Activated CD8-positive, alpha-beta T cell treated with anti-CD3 and anti-CD28 coated beads, Interleukin-2, amount 10 ng/mL, durations not matched to agents 7 days and 5 days (primary cell): Measurements from ENCODE around the gene NSF. TPM values are rescaled to one million over a fixed set of nuclear protein-coding genes. Genes with fewer than 3 reads are reported as not detected.
"Not testable (repeated sequence)": the region's sequence is repeated elsewhere in the genome, so short reads cannot be mapped to it uniquely, and the experiment has no call there.

Source experiments
- ATAC-seq: fragments of 150-1000 bp; cut with Tn5 transposase; one replicate; pipeline ENCODE4 v1.10.0; 2021; ENCODE audit warnings: moderate library complexity
- CTCF ChIA-PET: fragments of 350-600 bp; sonication (Branson Sonifier 250); formaldehyde crosslinking; loops from one replicate; lab custom pipeline; 2021; ENCODE audit warnings: antibody characterized with exemption; lab: Charles Lee
- POLR2A ChIA-PET: fragments of 350-600 bp; sonication (Branson Sonifier 250); formaldehyde crosslinking; loops from one replicate; lab custom pipeline; 2021; ENCODE audit warnings: antibody characterized with exemption; lab: Charles Lee
- DNase-seq: peaks from one replicate; pipeline ENCODE4 v3.0.0-alpha.2; 2020
- H3K27ac Mint-ChIP-seq: one replicate; pipeline ENCODE4 v1.8.0; 2021; ENCODE audit warnings: mild to moderate bottlenecking, mixed read lengths
- H3K27me3 Mint-ChIP-seq: one replicate; pipeline ENCODE4 v1.8.0; 2021; ENCODE audit warnings: low read depth, mixed read lengths
- H3K36me3 Mint-ChIP-seq: one replicate; pipeline ENCODE4 v1.8.0; 2021; ENCODE audit warnings: low read depth, mixed read lengths
- H3K4me1 Mint-ChIP-seq: one replicate; pipeline ENCODE4 v1.8.0; 2021; ENCODE audit warnings: low read depth, mixed read lengths
- H3K4me3 Mint-ChIP-seq: one replicate; pipeline ENCODE4 v1.8.0; 2021; ENCODE audit warnings: mild to moderate bottlenecking, mixed read lengths
- H3K9me3 Mint-ChIP-seq: one replicate; pipeline ENCODE4 v1.8.0; 2022; ENCODE audit warnings: mixed read lengths; ENCODE audit not compliant: insufficient read depth
- total RNA-seq, 2 experiments: library from RNA; stranded (reverse); gene quantifications; one replicate each; pipeline ENCODE4 v1.2.3, GENCODE V29; 2021

NSF gene
- total RNA-seq, 2 experiments from 2014 or later = 52.5 to 62.8 TPM

GRCh38 chr17:46742565-46743270 is 152.2 kb downstream of the NSF start:
- ChIA-PET CTCF (interaction anchor here (0.6 to 1.8 kb wide), 3 partner anchors 10 to 23 kb away, joined by 3 to 5 read pairs (median 3); no protein-coding TSS in a partner anchor), POLR2A (no interaction called here)
- H3K27me3 Mint-ChIP-seq = no peaks in the 10 kb centered on the region
- H3K9me3 Mint-ChIP-seq = no peaks in the 10 kb centered on the region
- H3K4me3 Mint-ChIP-seq = no peak overlapping the region
- peaks cover 8% of the 10 kb centered on the region for H3K36me3 Mint-ChIP-seq
- ATAC-seq (no peak), DNase-seq (no peak)
- H3K27ac Mint-ChIP-seq = no peak overlapping the region
- no peaks in the 10 kb centered on the region for H3K4me1 Mint-ChIP-seq

- ATAC-seq = no peak
- Mint-ChIP-seq H3K36me3 (peaks cover 12% of the 10 kb centered on the region), H3K4me3 (no peak overlapping the region), H3K27me3 (no peaks in the 10 kb centered on the region), H3K9me3 (no peaks in the 10 kb centered on the region), H3K27ac (no peak overlapping the region), H3K4me1 (no peaks in the 10 kb centered on the region)
- ChIA-PET CTCF (interaction anchor here (1.6 kb wide), 1 partner anchor 98 kb away, joined by 4 read pairs; no protein-coding TSS in a partner anchor), POLR2A (no interaction called here)
- DNase-seq = no peak
These were observed 154.0 kb downstream of the NSF start for GRCh38 chr17:46744441-46744840.

- CTCF ChIA-PET = interaction anchor here (1.6 kb wide), 1 partner anchor 97 kb away, joined by 4 read pairs; no protein-coding TSS in a partner anchor
- no peak for DNase-seq
- H3K4me3 Mint-ChIP-seq = no peak overlapping the region
- ATAC-seq = no peak
- H3K27me3 Mint-ChIP-seq = no peaks in the 10 kb centered on the region
- H3K36me3 Mint-ChIP-seq = peaks cover 8% of the 10 kb centered on the region
- H3K27ac Mint-ChIP-seq = no peak overlapping the region
- POLR2A ChIA-PET = no interaction called here
- no peaks in the 10 kb centered on the region for H3K9me3 Mint-ChIP-seq
- no peaks in the 10 kb centered on the region for H3K4me1 Mint-ChIP-seq
These were observed 154.9 kb downstream of the NSF start for GRCh38 chr17:46745376-46745775.

- ATAC-seq (no peak), DNase-seq (no peak)
- Mint-ChIP-seq H3K4me3 (no peak overlapping the region), H3K27ac (no peak overlapping the region), H3K9me3 (no peaks in the 10 kb centered on the region), H3K27me3 (no peaks in the 10 kb centered on the region), H3K36me3 (peaks cover 25% of the 10 kb centered on the region), H3K4me1 (no peaks in the 10 kb centered on the region)
- CTCF ChIA-PET = no interaction called here
- POLR2A ChIA-PET = no interaction called here
These were observed 161.0 kb downstream of the NSF start for GRCh38 chr17:46751425-46751824.

GRCh38 chr17:46753776-46754175 is 163.3 kb downstream of the NSF start:
- ATAC-seq = no peak
- Mint-ChIP-seq H3K27ac (no peak overlapping the region), H3K4me1 (no peaks in the 10 kb centered on the region), H3K27me3 (no peaks in the 10 kb centered on the region), H3K36me3 (peaks cover 24% of the 10 kb centered on the region), H3K9me3 (no peaks in the 10 kb centered on the region), H3K4me3 (no peak overlapping the region)
- no peak for DNase-seq
- ChIA-PET POLR2A (no interaction called here), CTCF (interaction anchor here (1.2 kb wide), 1 partner anchor 12 kb away, joined by 5 read pairs; no protein-coding TSS in a partner anchor)

- H3K36me3 Mint-ChIP-seq = peaks cover 25% of the 10 kb centered on the region
- H3K4me3 Mint-ChIP-seq = no peak overlapping the region
- no peak overlapping the region for H3K27ac Mint-ChIP-seq
- DNase-seq (no peak), ATAC-seq (no peak)
- ChIA-PET POLR2A (no interaction called here), CTCF (interaction anchor here (1.2 to 2.2 kb wide), 2 partner anchors 79 to 185 kb away, joined by 3 to 8 read pairs; no protein-coding TSS in a partner anchor)
- H3K27me3 Mint-ChIP-seq = no peaks in the 10 kb centered on the region
- H3K9me3 Mint-ChIP-seq = no peaks in the 10 kb centered on the region
- no peaks in the 10 kb centered on the region for H3K4me1 Mint-ChIP-seq
These were observed 165.7 kb downstream of the NSF start for GRCh38 chr17:46756081-46756735.

- Mint-ChIP-seq H3K27me3 (no peaks in the 10 kb centered on the region), H3K27ac (no peak overlapping the region), H3K4me1 (no peaks in the 10 kb centered on the region), H3K36me3 (peaks cover 23% of the 10 kb centered on the region), H3K4me3 (no peak overlapping the region), H3K9me3 (no peaks in the 10 kb centered on the region)
- ChIA-PET POLR2A (no interaction called here), CTCF (interaction anchor here (0.8 to 2.2 kb wide), 3 partner anchors 9 to 185 kb away, joined by 3 to 8 read pairs (median 3); no protein-coding TSS in a partner anchor)
- ATAC-seq (no peak), DNase-seq (no peak)
These were observed 166.4 kb downstream of the NSF start for GRCh38 chr17:46756861-46757260.

GRCh38 chr17:46757588-46757987 is 167.1 kb downstream of the NSF start:
- POLR2A ChIA-PET, H3K27me3 Mint-ChIP-seq: not testable (repeated sequence)
- CTCF ChIA-PET = interaction anchor here (0.8 to 2.2 kb wide), 2 partner anchors 10 to 184 kb away, joined by 3 to 8 read pairs; no protein-coding TSS in a partner anchor

GRCh38 chr17:46758614-46759013 is 168.1 kb downstream of the NSF start:
- Mint-ChIP-seq H3K4me1 (no peaks in the 10 kb centered on the region), H3K36me3 (peaks cover 22% of the 10 kb centered on the region), H3K4me3 (no peak overlapping the region), H3K27me3 (no peaks in the 10 kb centered on the region), H3K27ac (no peak overlapping the region), H3K9me3 (no peaks in the 10 kb centered on the region)
- ATAC-seq (no peak), DNase-seq (no peak)
- ChIA-PET CTCF (interaction anchor here (0.7 to 2.2 kb wide), 2 partner anchors 20 to 183 kb away, joined by 3 to 8 read pairs; no protein-coding TSS in a partner anchor), POLR2A (no interaction called here)

More at GRCh38 chr17:46757588-46757987, 167.1 kb downstream of the NSF start:
- H3K4me1 Mint-ChIP-seq, DNase-seq, H3K9me3 Mint-ChIP-seq, H3K4me3 Mint-ChIP-seq, ATAC-seq, H3K27ac Mint-ChIP-seq: not testable (repeated sequence)
- peaks cover 23% of the 10 kb centered on the region for H3K36me3 Mint-ChIP-seq

- Mint-ChIP-seq H3K9me3 (no peaks in the 10 kb centered on the region), H3K4me3 (no peak overlapping the region), H3K27me3 (no peaks in the 10 kb centered on the region), H3K4me1 (no peaks in the 10 kb centered on the region), H3K27ac (no peak overlapping the region), H3K36me3 (peaks cover 19% of the 10 kb centered on the region)
- POLR2A ChIA-PET = no interaction called here
- CTCF ChIA-PET = interaction anchor here (0.7 kb wide), 1 partner anchor 19 kb away, joined by 3 read pairs; no protein-coding TSS in a partner anchor
- ATAC-seq (no peak), DNase-seq (no peak)
These were observed 168.7 kb downstream of the NSF start for GRCh38 chr17:46759141-46759540.

- no peak overlapping the region for H3K4me3 Mint-ChIP-seq
- DNase-seq (no peak), ATAC-seq (no peak)
- CTCF ChIA-PET = no interaction called here
- no peak overlapping the region for H3K27ac Mint-ChIP-seq
- peaks cover 3% of the 10 kb centered on the region for H3K36me3 Mint-ChIP-seq
- H3K27me3 Mint-ChIP-seq = peaks cover 3% of the 10 kb centered on the region
- H3K4me1 Mint-ChIP-seq = no peaks in the 10 kb centered on the region
- H3K9me3 Mint-ChIP-seq = no peaks in the 10 kb centered on the region
- POLR2A ChIA-PET = no interaction called here
These were observed 172.9 kb downstream of the NSF start for GRCh38 chr17:46763416-46763815.
